HG03064 (cell line): ENCODE results near the gene AHNAK.
"Not testable (repeated sequence)": the region's sequence is repeated elsewhere in the genome, so short reads cannot be mapped to it uniquely, and the experiment has no call there.

Experiments
- ATAC-seq: cut with Tn5 transposase; IDR thresholded peaks from one replicate; pipeline ENCODE4 v1.9.1; 2021; ENCODE audit warnings: low read depth; ENCODE audit not compliant: unreplicated experiment

AHNAK gene

GRCh38 chr11:62573592-62574362 is 27.2 kb upstream of the AHNAK start, which contains the start of gene EEF1G:
Gene EEF1G, minus strand, starts transcription at chr11:62573891. Its CDS starts 49 bp downstream, at chr11:62573842.
- peak; percentile 68 for ATAC-seq

GRCh38 chr11:62573006-62573591 is 26.5 kb upstream of the AHNAK start:
- no peak for ATAC-seq

- no peak for ATAC-seq
Measured at GRCh38 chr11:62572431-62572830, 25.8 kb upstream of the AHNAK start.

- not testable (repeated sequence) for ATAC-seq
Measured at GRCh38 chr11:62571493-62571892, 24.9 kb upstream of the AHNAK start.

- ATAC-seq, result not testable (repeated sequence)
Measured at GRCh38 chr11:62570903-62571302, 24.3 kb upstream of the AHNAK start.

- no peak for ATAC-seq
Measured at GRCh38 chr11:62569611-62570010, 23.0 kb upstream of the AHNAK start.

GRCh38 chr11:62567018-62567633 is 20.5 kb upstream of the AHNAK start:
- ATAC-seq, result no peak

GRCh38 chr11:62566247-62566646 is 19.6 kb upstream of the AHNAK start:
- ATAC-seq, result no peak

- ATAC-seq, result no peak
Measured at GRCh38 chr11:62565100-62565802, 18.6 kb upstream of the AHNAK start.

GRCh38 chr11:62561677-62562230 is 15.1 kb upstream of the AHNAK start:
- ATAC-seq, result not testable (repeated sequence)

GRCh38 chr11:62560566-62561103 is 14.0 kb upstream of the AHNAK start:
- no peak for ATAC-seq

GRCh38 chr11:62559626-62560025 is 13.0 kb upstream of the AHNAK start:
- not testable (repeated sequence) for ATAC-seq

GRCh38 chr11:62559204-62559603 is 12.6 kb upstream of the AHNAK start:
- ATAC-seq, result no peak

GRCh38 chr11:62558669-62559068 is 12.1 kb upstream of the AHNAK start:
- no peak for ATAC-seq

GRCh38 chr11:62556875-62557631 is 10.4 kb upstream of the AHNAK start:
- peak; percentile 26 for ATAC-seq

- peak; percentile 27 for ATAC-seq
Measured at GRCh38 chr11:62556108-62556874, 9.7 kb upstream of the AHNAK start.

GRCh38 chr11:62555464-62556107 is 9.0 kb upstream of the AHNAK start:
- ATAC-seq, result no peak

- ATAC-seq, result no peak
Measured at GRCh38 chr11:62554387-62555167, 8.0 kb upstream of the AHNAK start.
